Glomerular visceral epithelial cell (primary cell): ENCODE results near the gene SINHCAF.

Experiments
- DNase-seq: peaks from one replicate; pipeline ENCODE4 v3.0.0-alpha.2; 2016; ENCODE audit errors: extremely low spot score

Gene SINHCAF

GRCh38 chr12:31331242-31331641, 5.3 kb upstream of the SINHCAF start:
- DNase-seq: no peak

- no peak for DNase-seq
Observed at GRCh38 chr12:31326736-31327659, 1.0 kb upstream of the SINHCAF start.

GRCh38 chr12:31325524-31325875, 450 bp downstream of the SINHCAF start:
- no peak for DNase-seq

GRCh38 chr12:31324845-31325523, 966 bp downstream of the SINHCAF start:
- DNase-seq: peak; percentile 54

- peak; percentile 78 for DNase-seq
Observed at GRCh38 chr12:31324116-31324844, 1.7 kb downstream of the SINHCAF start.

- DNase-seq: peak; percentile 33
Observed at GRCh38 chr12:31323391-31324115, 2.4 kb downstream of the SINHCAF start.

GRCh38 chr12:31322801-31323207, 3.1 kb downstream of the SINHCAF start:
- peak; percentile 88 for DNase-seq

- peak; percentile 41 for DNase-seq
Observed at GRCh38 chr12:31321897-31322228, 4.1 kb downstream of the SINHCAF start.

- DNase-seq: no peak
Observed at GRCh38 chr12:31321186-31321896, 4.6 kb downstream of the SINHCAF start.

GRCh38 chr12:31318657-31319269, 7.2 kb downstream of the SINHCAF start:
- no peak for DNase-seq

GRCh38 chr12:31317471-31318395, 8.2 kb downstream of the SINHCAF start:
- DNase-seq: no peak

- DNase-seq: no peak
Observed at GRCh38 chr12:31316891-31317290, 9.1 kb downstream of the SINHCAF start.

GRCh38 chr12:31315784-31316465, 10.0 kb downstream of the SINHCAF start:
- DNase-seq: no peak

- DNase-seq: no peak
Observed at GRCh38 chr12:31315044-31315715, 10.8 kb downstream of the SINHCAF start.

- no peak for DNase-seq
Observed at GRCh38 chr12:31312431-31312830, 13.5 kb downstream of the SINHCAF start.

GRCh38 chr12:31311634-31312258, 14.2 kb downstream of the SINHCAF start:
- no peak for DNase-seq

- no peak for DNase-seq
Observed at GRCh38 chr12:31310488-31310887, 15.5 kb downstream of the SINHCAF start.

- no peak for DNase-seq
Observed at GRCh38 chr12:31309279-31309678, 16.7 kb downstream of the SINHCAF start.
